Measurements from ENCODE around the gene NME7. TPM values are rescaled to one million over a fixed set of nuclear protein-coding genes. Genes with fewer than 3 reads are reported as not detected.

The NME7 gene
- total RNA-seq, 2 donors from 2014 or later: 10.3 to 16.3 TPM

DNA sequence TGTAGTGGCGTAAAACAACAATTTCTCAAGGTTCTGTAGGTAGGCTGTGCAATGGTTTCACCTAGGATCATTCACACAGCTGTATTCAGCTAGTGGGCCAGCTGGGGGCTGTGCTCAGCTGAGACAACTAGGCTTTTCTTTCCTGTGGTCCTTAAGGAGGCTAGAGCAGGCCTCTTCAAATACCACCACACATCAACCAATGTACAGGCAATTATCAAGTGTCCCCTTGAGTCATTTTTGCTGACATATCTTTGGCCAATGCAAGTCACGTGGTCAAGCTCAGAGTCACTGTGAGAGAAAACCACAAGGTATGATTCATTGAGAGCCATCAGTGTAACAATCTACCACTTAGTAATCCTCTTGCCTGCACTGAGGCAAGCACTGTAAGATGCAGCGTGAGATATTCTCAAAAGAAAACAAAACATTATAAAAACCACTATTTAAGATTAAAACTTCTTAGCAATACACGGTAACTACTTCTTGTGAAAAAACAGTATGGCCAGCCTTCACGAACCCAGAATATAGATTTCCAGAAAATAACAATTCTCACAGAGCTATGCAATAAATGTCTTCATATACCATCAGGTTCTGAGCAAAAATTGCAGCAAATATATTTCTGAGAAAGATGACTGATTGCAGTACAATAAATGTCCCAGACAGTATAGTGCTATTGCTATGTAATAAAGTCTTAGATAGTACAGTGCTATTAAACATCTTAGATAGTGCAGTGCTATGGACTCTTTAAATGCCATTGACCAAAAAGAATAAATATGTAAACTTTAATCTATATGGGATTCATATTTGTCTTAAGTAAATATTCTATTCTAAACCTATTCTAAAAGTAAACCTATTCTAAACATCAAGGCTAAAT is 55.3 kb downstream of the NME7 start:
- no peaks in the 10 kb centered on the region for H3K27me3 ChIP-seq (replicated peaks; ENCODE audit: insufficient read depth)
- no peak overlapping the region for H3K27ac ChIP-seq
- H3K9me3 ChIP-seq: no peaks in the 10 kb centered on the region
- H3K4me1 ChIP-seq (replicated peaks): no peaks in the 10 kb centered on the region
- intact Hi-C loops (cut with DNase I): no loop called here
- TF ChIP-seq POLR2A (IDR thresholded peaks at IDR 0.05) (no peak), POLR2AphosphoS5 (IDR thresholded peaks at IDR 0.05) (no peak)
- TF ChIP-seq, protein P1, sequence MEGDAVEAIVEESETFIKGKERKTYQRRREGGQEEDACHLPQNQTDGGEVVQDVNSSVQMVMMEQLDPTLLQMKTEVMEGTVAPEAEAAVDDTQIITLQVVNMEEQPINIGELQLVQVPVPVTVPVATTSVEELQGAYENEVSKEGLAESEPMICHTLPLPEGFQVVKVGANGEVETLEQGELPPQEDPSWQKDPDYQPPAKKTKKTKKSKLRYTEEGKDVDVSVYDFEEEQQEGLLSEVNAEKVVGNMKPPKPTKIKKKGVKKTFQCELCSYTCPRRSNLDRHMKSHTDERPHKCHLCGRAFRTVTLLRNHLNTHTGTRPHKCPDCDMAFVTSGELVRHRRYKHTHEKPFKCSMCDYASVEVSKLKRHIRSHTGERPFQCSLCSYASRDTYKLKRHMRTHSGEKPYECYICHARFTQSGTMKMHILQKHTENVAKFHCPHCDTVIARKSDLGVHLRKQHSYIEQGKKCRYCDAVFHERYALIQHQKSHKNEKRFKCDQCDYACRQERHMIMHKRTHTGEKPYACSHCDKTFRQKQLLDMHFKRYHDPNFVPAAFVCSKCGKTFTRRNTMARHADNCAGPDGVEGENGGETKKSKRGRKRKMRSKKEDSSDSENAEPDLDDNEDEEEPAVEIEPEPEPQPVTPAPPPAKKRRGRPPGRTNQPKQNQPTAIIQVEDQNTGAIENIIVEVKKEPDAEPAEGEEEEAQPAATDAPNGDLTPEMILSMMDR (IDR thresholded peaks at IDR 0.05): no peak
- no peak overlapping the region for H3K4me3 ChIP-seq
- 88% methylated on average over 5 of the region's 5 CpGs for WGBS
- DNase-seq (ENCODE audit: low spot score): no peak
- no peaks in the 10 kb centered on the region for H3K36me3 ChIP-seq

DNA sequence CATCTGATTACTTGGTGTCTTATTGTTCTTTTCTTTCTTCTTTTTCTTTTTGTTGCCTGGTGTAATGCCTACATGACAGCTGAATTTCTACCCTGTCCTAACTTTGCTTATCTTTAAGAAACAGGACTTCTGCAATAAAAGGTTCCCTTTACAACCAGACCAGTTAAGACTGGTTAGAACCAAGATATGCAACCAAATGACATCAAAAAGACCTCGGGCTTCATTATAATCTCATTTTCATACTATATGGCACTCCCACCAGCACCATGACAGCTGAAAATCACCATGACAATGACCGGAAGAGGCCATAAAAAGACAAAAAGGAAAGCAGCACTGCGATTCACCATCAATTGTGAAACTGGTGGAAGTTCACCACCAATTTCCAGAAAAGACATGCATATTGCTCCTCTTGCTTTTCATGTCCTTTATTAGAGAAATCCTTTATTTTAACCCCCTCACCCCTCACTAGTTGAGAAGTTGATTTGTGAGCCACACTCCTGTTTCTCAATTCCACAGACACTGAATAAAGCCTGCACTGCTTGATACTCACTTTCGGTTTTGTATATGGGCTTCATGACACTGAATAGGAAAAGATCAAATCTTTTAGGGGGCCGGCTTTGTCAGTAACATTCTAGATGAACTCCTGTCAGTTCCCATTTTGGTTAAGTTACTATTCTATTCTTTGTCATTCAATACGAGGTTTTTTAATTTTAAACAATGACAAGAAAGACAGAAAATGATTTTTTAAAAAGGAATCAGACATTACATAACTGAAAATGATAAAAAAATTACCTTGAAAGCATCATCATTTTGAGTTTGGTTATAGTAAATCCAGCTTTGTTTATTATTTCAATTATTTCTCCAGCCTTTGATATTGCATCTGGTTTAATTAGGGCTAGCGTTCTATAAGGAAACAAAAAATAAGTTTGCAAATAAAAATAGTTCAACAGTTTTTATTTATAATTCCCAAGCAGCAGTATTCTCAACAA is 58.1 kb downstream of the NME7 start:
- H3K4me3 ChIP-seq: no peak overlapping the region
- intact Hi-C loops (cut with DNase I): no loop called here
- no peaks in the 10 kb centered on the region for H3K9me3 ChIP-seq
- no peaks in the 10 kb centered on the region for H3K36me3 ChIP-seq
- TF ChIP-seq POLR2AphosphoS5 (IDR thresholded peaks at IDR 0.05) (no peak), POLR2A (IDR thresholded peaks at IDR 0.05) (no peak)
- TF ChIP-seq, protein P1 (IDR thresholded peaks at IDR 0.05): no peak
- H3K27me3 ChIP-seq (replicated peaks; ENCODE audit: insufficient read depth): no peaks in the 10 kb centered on the region
- H3K27ac ChIP-seq: no peak overlapping the region
- H3K4me1 ChIP-seq (replicated peaks): no peaks in the 10 kb centered on the region
- DNase-seq (ENCODE audit: low spot score): no peak
- WGBS: 78% methylated on average over 7 of the region's 7 CpGs

DNA sequence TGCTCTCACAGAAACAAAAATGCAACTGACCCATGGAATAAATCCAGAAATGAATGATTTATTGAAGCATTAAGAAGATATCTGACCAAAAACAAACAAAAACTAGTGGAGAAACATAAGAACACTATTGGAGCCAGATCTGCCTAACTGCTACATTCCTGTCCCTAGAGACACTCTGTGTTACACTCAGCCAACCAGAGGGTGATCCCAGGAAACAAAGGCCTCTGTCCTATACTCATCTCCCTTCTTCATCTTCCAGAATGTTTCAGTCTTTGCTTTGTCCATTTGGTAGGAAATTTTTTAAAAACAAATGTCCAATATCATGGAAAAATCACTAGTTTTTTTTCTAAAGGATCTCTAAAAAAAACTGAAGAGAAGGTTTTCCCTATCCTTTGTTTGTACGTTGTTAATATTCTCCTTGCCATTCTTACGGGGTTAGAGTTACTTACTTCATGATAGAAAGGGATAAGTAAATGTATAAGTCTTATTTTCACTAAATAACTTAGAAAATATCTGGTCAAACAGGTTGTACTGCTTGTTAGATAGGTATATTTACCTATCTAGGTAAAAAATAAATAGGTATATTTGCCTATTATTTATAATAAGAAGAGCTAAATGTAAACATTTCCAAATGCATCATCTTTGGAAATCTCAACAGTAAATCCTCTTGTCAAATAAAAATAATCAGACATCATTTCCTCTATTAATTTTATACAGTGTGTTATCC is 59.1 kb downstream of the NME7 start:
- intact Hi-C loops (cut with DNase I): no loop called here
- Histone ChIP-seq H3K9me3 (no peaks in the 10 kb centered on the region), H3K36me3 (no peaks in the 10 kb centered on the region), H3K27me3 (replicated peaks; ENCODE audit: insufficient read depth) (no peaks in the 10 kb centered on the region), H3K4me3 (no peak overlapping the region), H3K27ac (no peak overlapping the region), H3K4me1 (replicated peaks) (no peaks in the 10 kb centered on the region)
- no peak for TF ChIP-seq POLR2AphosphoS5 (IDR thresholded peaks at IDR 0.05)
- no peak for TF ChIP-seq POLR2A (IDR thresholded peaks at IDR 0.05)
- TF ChIP-seq, protein P1 (IDR thresholded peaks at IDR 0.05): no peak
- no peak for DNase-seq (ENCODE audit: low spot score)
- WGBS: 67% methylated on average over 2 of the region's 2 CpGs

DNA sequence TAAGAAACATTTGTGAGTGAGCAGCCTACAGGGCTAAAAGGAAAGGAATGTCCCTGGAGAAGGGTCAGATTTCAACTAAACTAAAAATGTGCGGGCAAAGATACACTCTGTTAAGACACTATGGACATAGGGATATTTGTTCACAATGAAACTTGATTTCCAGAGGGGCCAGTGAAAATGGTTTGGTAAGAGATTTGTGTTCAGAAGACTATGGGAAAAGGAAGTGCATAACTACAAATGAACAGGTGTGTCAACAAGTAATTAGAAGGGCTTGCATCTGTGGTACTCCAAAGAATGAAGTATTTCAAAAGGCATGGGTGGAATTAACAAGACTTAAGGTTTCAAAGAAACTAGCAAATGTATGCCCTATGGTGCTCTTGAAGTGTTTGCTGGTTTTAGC is 60.4 kb downstream of the NME7 start:
- DNase-seq (ENCODE audit: low spot score): no peak
- 75% methylated on average over 1 of the region's 1 CpG for WGBS
- intact Hi-C loops (cut with DNase I): no loop called here
- Histone ChIP-seq H3K36me3 (no peaks in the 10 kb centered on the region), H3K4me1 (replicated peaks) (no peaks in the 10 kb centered on the region), H3K27me3 (replicated peaks; ENCODE audit: insufficient read depth) (no peaks in the 10 kb centered on the region), H3K4me3 (no peak overlapping the region), H3K27ac (no peak overlapping the region), H3K9me3 (no peaks in the 10 kb centered on the region)
- TF ChIP-seq POLR2AphosphoS5 (IDR thresholded peaks at IDR 0.05) (no peak), POLR2A (IDR thresholded peaks at IDR 0.05) (no peak)
- TF ChIP-seq, protein P1 (IDR thresholded peaks at IDR 0.05): no peak
